ENCODE measurements around the gene ZBTB8OS. TPM values are rescaled to one million over a fixed set of nuclear protein-coding genes. Genes with fewer than 3 reads are reported as not detected.

ZBTB8OS gene
- total RNA-seq, 3 donors from 2014 or later: 19.5 to 32.1 (median 31.1) TPM

GRCh38 chr1:32606565-32607371 lies 43.6 kb downstream of the ZBTB8OS start:
- Histone ChIP-seq H3K27ac (no peak overlapping the region), H3K9me3 (no peaks in the 10 kb centered on the region), H3K27me3 (no peaks in the 10 kb centered on the region), H3K4me1 (no peaks in the 10 kb centered on the region), H3K36me3 (no peaks in the 10 kb centered on the region), H3K4me3 (no peak overlapping the region)
- intact Hi-C loops (cut with DNase I; ENCODE audit: low total_unique reads): no loop called here
- no peak for TF ChIP-seq POLR2AphosphoS5 (IDR thresholded peaks at IDR 0.05)
- no peak for TF ChIP-seq CTCF (IDR thresholded peaks at IDR 0.05)
- no peak for TF ChIP-seq POLR2A (IDR thresholded peaks at IDR 0.05)
- DNase-seq (ENCODE audit: low spot score in 2 of 2): no peak

- TF ChIP-seq POLR2AphosphoS5 (IDR thresholded peaks at IDR 0.05) (no peak), POLR2A (IDR thresholded peaks at IDR 0.05) (no peak), CTCF (IDR thresholded peaks at IDR 0.05) (no peak)
- Histone ChIP-seq H3K9me3 (no peaks in the 10 kb centered on the region), H3K36me3 (no peaks in the 10 kb centered on the region), H3K4me3 (no peak overlapping the region), H3K4me1 (no peaks in the 10 kb centered on the region), H3K27me3 (no peaks in the 10 kb centered on the region), H3K27ac (no peak overlapping the region)
- intact Hi-C loops (cut with DNase I; ENCODE audit: low total_unique reads): no loop called here
- DNase-seq (ENCODE audit: low spot score in 2 of 2): no peak
Observed at GRCh38 chr1:32605711-32606424, 44.5 kb downstream of the ZBTB8OS start.

GRCh38 chr1:32600034-32600433 lies 50.3 kb downstream of the ZBTB8OS start:
- H3K4me1 ChIP-seq: no peaks in the 10 kb centered on the region
- no peak overlapping the region for H3K4me3 ChIP-seq
- TF ChIP-seq CTCF (IDR thresholded peaks at IDR 0.05) (no peak), POLR2AphosphoS5 (IDR thresholded peaks at IDR 0.05) (no peak), POLR2A (IDR thresholded peaks at IDR 0.05) (no peak)
- intact Hi-C loops (cut with DNase I; ENCODE audit: low total_unique reads): no loop called here
- no peaks in the 10 kb centered on the region for H3K27me3 ChIP-seq
- H3K9me3 ChIP-seq: no peaks in the 10 kb centered on the region
- DNase-seq (ENCODE audit: low spot score in 2 of 2): no peak
- H3K27ac ChIP-seq: no peak overlapping the region
- H3K36me3 ChIP-seq: no peaks in the 10 kb centered on the region

GRCh38 chr1:32592943-32593342 lies 57.4 kb downstream of the ZBTB8OS start:
- Histone ChIP-seq H3K9me3 (no peaks in the 10 kb centered on the region), H3K4me1 (no peaks in the 10 kb centered on the region), H3K4me3 (no peak overlapping the region), H3K27me3 (no peaks in the 10 kb centered on the region), H3K27ac (no peak overlapping the region), H3K36me3 (no peaks in the 10 kb centered on the region)
- intact Hi-C loops (cut with DNase I; ENCODE audit: low total_unique reads): no loop called here
- no peak for DNase-seq (ENCODE audit: low spot score in 2 of 2)
- TF ChIP-seq POLR2AphosphoS5 (IDR thresholded peaks at IDR 0.05) (no peak), POLR2A (IDR thresholded peaks at IDR 0.05) (no peak), CTCF (IDR thresholded peaks at IDR 0.05) (no peak)

Data from breast epithelium (tissue), 4 donors.